Liver (tissue), 9 donors: Measurements from ENCODE around the gene IRAK4. TPM values are rescaled to one million over a fixed set of nuclear protein-coding genes. Genes with fewer than 3 reads are reported as not detected.

ENCODE experiments used
- DNase-seq: peaks from one replicate; pipeline ENCODE4 v3.0.0-alpha.2; 2017; ENCODE audit warnings: low spot score
- H3K27ac ChIP-seq, 2 donors: one replicate each; pipeline ENCODE4 v1.7.0; 2013; ENCODE audit warnings: inconsistent platforms in 2 of 2, low read length in 2 of 2, control low read depth in 1 of 2, low read depth in 1 of 2, mild to moderate bottlenecking in 1 of 2
- H3K27me3 ChIP-seq, 4 donors: one replicate each; pipeline versions ENCODE4 v1.6.1 to v1.7.0; 2013; ENCODE audit warnings: low read length in 3 of 4, inconsistent platforms in 1 of 4, mild to moderate bottlenecking in 1 of 4, moderate library complexity in 1 of 4; ENCODE audit not compliant: control insufficient read depth in 4 of 4, insufficient read depth in 4 of 4
- H3K36me3 ChIP-seq, 4 donors: one replicate each; pipeline versions ENCODE4 v1.6.1 to v1.7.0; 2013; ENCODE audit warnings: low read length in 3 of 4, mild to moderate bottlenecking in 3 of 4, low read depth in 1 of 4, moderate library complexity in 1 of 4; ENCODE audit not compliant: control insufficient read depth in 4 of 4, insufficient read depth in 3 of 4
- H3K4me1 ChIP-seq, 4 donors: one replicate each; pipeline versions ENCODE4 v1.6.1 to v1.7.0; 2013; ENCODE audit warnings: low read length in 3 of 4, mild to moderate bottlenecking in 3 of 4, moderate library complexity in 1 of 4; ENCODE audit not compliant: control insufficient read depth in 4 of 4, insufficient read depth in 4 of 4
- H3K4me3 ChIP-seq, 3 donors: one replicate each; pipeline versions ENCODE4 v1.6.1 to v1.7.0; 2013; ENCODE audit warnings: low read length in 3 of 3, control low read depth in 1 of 3, low read depth in 1 of 3, mild to moderate bottlenecking in 1 of 3
- H3K9ac ChIP-seq, 2 donors: one replicate each; pipeline ENCODE4 v1.7.0; 2013; ENCODE audit warnings: low read length in 2 of 2, mild to moderate bottlenecking in 2 of 2, moderate library complexity in 2 of 2, control low read depth in 1 of 2, low read depth in 1 of 2
- H3K9me3 ChIP-seq, 4 donors: one replicate each; pipeline versions ENCODE4 v1.6.1 to v1.7.0; 2013; ENCODE audit warnings: low read length in 3 of 4; ENCODE audit not compliant: control insufficient read depth in 4 of 4
- ATF3 ChIP-seq: IDR thresholded peaks from 2 replicates; pipeline ENCODE4 v1.6.1; 2016; ENCODE audit warnings: antibody characterized with exemption
- CTCF ChIP-seq: fragments of 150-350 bp; IDR thresholded peaks from 2 replicates; pipeline ENCODE4 v1.5.1; 2017; ENCODE audit warnings: improper control_type of control experiment, low read depth, low read length; ENCODE audit not compliant: missing input control
- FOXA1 ChIP-seq: IDR thresholded peaks from 2 replicates; pipeline ENCODE4 v1.6.1; 2016; ENCODE audit warnings: antibody characterized with exemption
- FOXA2 ChIP-seq: IDR thresholded peaks from 2 replicates; pipeline ENCODE4 v1.6.1; 2016; ENCODE audit warnings: antibody characterized with exemption
- HNF4G ChIP-seq: IDR thresholded peaks from 2 replicates; pipeline ENCODE4 v1.6.1; 2016; ENCODE audit warnings: antibody characterized with exemption
- JUND ChIP-seq, 2 donors: IDR thresholded peaks; 2 replicates each; pipeline ENCODE4 v1.6.1; 2016; ENCODE audit warnings: antibody characterized with exemption in 2 of 2
- NR2F2 ChIP-seq: IDR thresholded peaks from 2 replicates; pipeline ENCODE4 v1.6.1; 2016; ENCODE audit warnings: antibody characterized with exemption
- RAD21 ChIP-seq, 2 donors: IDR thresholded peaks; 2 replicates each; pipeline ENCODE4 v1.6.1; 2016; ENCODE audit warnings: antibody characterized with exemption in 2 of 2, mild to moderate bottlenecking in 2 of 2
- REST ChIP-seq: IDR thresholded peaks from 2 replicates; pipeline ENCODE4 v1.6.1; 2016; ENCODE audit warnings: antibody characterized with exemption, mild to moderate bottlenecking
- RXRA ChIP-seq, 2 donors: IDR thresholded peaks; 2 replicates each; pipeline ENCODE4 v1.6.1; 2017 to 2018; ENCODE audit warnings: antibody characterized with exemption in 2 of 2, mild to moderate bottlenecking in 1 of 2
- SP1 ChIP-seq: IDR thresholded peaks from 2 replicates; pipeline ENCODE4 v1.6.1; 2018; ENCODE audit warnings: antibody characterized with exemption, mild to moderate bottlenecking
- TAF1 ChIP-seq: conservative IDR thresholded peaks from 2 replicates; pipeline ENCODE4 v1.6.1; 2016; ENCODE audit warnings: antibody characterized with exemption, mild to moderate bottlenecking
- ZBTB33 ChIP-seq: IDR thresholded peaks from 2 replicates; pipeline ENCODE4 v1.6.1; 2016; ENCODE audit warnings: antibody characterized with exemption
- WGBS: extraction: QIAGEN DNeasy Blood & Tissue Kit; methylation state at CpG from one replicate; pipeline ENCODE4 v1.1.7; 2013; 5-methylcytosine and 5-hydroxymethylcytosine counted together
- polyA plus RNA-seq, 2 donors: library from polyadenylated mRNA; stranded (reverse) in 1 of 2; unstranded in 1 of 2; fragments of 200-250 nt in 1 of 2; fragments of >200 nt in 1 of 2; fragmentation: Nextera tagmentation in 1 of 2; extraction: Ambion mirVana in 1 of 2; gene quantifications; one replicate each; pipeline versions ENCODE4 v1.2.1 to v1.2.3, GENCODE V29; 2013 to 2015
- total RNA-seq, 2 donors: library from RNA; depleted of rRNA; stranded (reverse); fragments of >200 nt; gene quantifications; one replicate each; pipeline ENCODE4 v1.2.3, GENCODE V29; 2014
- donor health status: healthy.
- donor health status: healthy.
- donor health status: healthy.
- donor health status: healthy.
- donor health status: healthy.

IRAK4 gene
- total and polyA plus RNA-seq, 4 donors: 5.0 to 19.1 (median 7.7) TPM

GRCh38 chr12:43789941-43790340 is 31.2 kb downstream of the IRAK4 start (continued):
- TF ChIP-seq HNF4G (no peak), FOXA1 (no peak), JUND (IDR thresholded peaks at IDR 0.05) (no peak), ATF3 (no peak)

- Histone ChIP-seq H3K4me1 (no peaks in the 10 kb centered on the region), H3K27ac (no peak overlapping the region), H3K9ac (no peak overlapping the region), H3K9me3 (no peaks in the 10 kb centered on the region), H3K27me3 (no peaks in the 10 kb centered on the region), H3K36me3 (peaks cover 0 to 40% (median 35%) of the 10 kb centered on the region in 4 donors), H3K4me3 (no peak overlapping the region)
- TF ChIP-seq ZBTB33 (no peak), REST (no peak), RAD21 (IDR thresholded peaks at IDR 0.05) (no peak), JUND (IDR thresholded peaks at IDR 0.05) (no peak), CTCF (no peak), HNF4G (no peak), TAF1 (no peak), NR2F2 (no peak), FOXA2 (no peak), ATF3 (no peak), RXRA (IDR thresholded peaks at IDR 0.05) (no peak), SP1 (no peak), FOXA1 (no peak)
- WGBS: 51% methylated on average over 2 of the region's 2 CpGs
- no peak for DNase-seq
Observed at GRCh38 chr12:43795716-43796280, 37.0 kb downstream of the IRAK4 start.
